ENCODE measurements around the gene ANKRD65. TPM values are rescaled to one million over a fixed set of nuclear protein-coding genes. Genes with fewer than 3 reads are reported as not detected.
"Not testable (repeated sequence)": the region's sequence is repeated elsewhere in the genome, so short reads cannot be mapped to it uniquely, and the experiment has no call there.

The ANKRD65 gene
- total RNA-seq: 1.7 TPM
- long read RNA-seq, partial matches to known transcripts: 5 of 5 reads
- long read RNA-seq, other reads (novel, unspliced or antisense): 0 of 5 reads

DNA sequence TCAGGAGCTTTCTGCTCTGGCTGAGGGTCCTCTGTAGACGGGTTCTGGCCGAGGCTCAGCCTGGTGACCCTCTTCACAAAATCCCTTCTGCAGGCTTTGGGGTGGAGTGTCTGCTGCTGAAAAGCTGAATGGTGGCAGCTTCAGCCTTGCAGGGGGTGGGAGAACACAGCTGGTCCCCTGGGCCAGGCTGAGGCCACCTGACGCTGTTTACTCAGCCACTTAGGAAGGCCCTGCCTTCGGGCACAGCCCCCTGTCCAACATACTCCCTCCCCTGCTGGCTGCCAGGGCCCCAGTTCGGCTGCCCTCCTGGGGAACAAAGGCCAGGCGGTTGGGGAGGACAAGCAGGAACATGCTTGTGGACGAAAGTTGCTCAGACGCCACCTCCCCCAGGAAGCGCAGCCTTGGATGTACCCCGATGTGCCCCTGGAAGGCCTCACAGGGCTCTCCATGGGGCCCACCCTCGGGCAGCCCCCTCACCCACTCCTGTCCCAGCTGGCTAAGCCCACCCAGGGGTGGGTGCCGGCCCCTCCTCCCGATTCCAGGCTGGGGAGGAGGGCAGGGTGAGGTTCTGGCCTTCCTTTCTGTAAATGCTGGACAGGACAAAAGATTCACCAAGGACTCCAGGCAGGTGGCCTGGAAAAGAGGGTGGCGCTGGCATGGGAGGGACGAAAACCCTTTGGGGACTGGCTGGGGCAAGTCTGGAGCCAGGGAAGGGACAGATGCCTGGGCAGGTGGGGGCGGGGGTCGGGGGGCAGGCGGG, at the start of gene ANKRD65:
Gene ANKRD65, minus strand, starts transcription at position 130 of the 760 bp plus-strand sequence. CDS start 271 bp downstream, outside the sequence.
- Histone ChIP-seq H3K36me3 (no peaks in the 10 kb centered on the region), H3K9me3 (replicated peaks) (no peaks in the 10 kb centered on the region), H3K4me1 (peaks cover 17% of the 10 kb centered on the region), H3K27ac (replicated peaks) (peak within 1 kb of the TSS; percentile 63), H3K4me3 (peak within 1 kb of the TSS; percentile 64), H3K27me3 (ENCODE audit: low read depth) (peaks cover 9% of the 10 kb centered on the region)
- TF ChIP-seq, protein P1, sequence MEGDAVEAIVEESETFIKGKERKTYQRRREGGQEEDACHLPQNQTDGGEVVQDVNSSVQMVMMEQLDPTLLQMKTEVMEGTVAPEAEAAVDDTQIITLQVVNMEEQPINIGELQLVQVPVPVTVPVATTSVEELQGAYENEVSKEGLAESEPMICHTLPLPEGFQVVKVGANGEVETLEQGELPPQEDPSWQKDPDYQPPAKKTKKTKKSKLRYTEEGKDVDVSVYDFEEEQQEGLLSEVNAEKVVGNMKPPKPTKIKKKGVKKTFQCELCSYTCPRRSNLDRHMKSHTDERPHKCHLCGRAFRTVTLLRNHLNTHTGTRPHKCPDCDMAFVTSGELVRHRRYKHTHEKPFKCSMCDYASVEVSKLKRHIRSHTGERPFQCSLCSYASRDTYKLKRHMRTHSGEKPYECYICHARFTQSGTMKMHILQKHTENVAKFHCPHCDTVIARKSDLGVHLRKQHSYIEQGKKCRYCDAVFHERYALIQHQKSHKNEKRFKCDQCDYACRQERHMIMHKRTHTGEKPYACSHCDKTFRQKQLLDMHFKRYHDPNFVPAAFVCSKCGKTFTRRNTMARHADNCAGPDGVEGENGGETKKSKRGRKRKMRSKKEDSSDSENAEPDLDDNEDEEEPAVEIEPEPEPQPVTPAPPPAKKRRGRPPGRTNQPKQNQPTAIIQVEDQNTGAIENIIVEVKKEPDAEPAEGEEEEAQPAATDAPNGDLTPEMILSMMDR (IDR thresholded peaks at IDR 0.05; ENCODE audit: borderline replicate concordance): no peak
- no peak for DNase-seq
- intact Hi-C loops (cut with micrococcal nuclease): no loop called here

DNA sequence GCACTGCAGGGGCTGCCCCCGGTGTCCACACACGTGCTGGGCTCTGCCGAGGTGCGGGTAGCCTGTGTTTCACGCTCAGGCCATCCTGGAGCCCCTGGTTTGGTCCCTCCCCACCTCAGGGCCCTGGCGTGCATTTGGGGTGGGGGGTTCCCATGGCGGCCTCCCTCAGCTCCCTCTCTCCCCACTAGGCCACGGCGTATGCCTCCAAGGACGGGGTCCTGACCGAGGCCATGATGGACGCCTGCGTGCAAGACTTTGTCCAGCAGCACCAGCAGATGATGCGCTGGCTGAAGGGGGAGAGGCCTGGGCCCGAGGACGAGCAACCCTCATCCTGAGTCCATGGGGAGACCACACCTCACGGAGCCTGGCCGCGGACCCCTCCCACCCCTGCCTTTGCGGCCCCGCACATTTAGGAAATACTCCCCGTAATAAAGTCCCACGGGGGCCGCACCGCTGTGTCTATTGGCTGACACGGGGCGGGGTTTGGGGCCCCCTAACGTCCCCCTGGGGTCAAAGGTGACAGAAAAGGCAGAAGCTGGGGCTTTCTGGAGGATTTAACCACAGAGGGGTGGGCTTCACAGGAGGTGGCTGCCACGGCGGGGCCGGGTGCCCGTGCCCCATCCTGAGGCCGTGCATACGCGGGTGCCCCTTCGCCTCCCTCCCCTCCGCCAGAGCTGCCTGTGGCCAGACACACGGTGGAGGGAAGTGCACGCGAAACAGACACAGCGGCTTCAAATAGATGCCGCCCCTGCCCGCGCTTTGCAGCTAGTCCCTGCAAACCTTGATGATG, 47.3 kb upstream of the ANKRD65 start:
- H3K27ac ChIP-seq (replicated peaks); intact Hi-C loops (cut with micrococcal nuclease); H3K9me3 ChIP-seq (replicated peaks); H3K27me3 ChIP-seq (ENCODE audit: low read depth); H3K36me3 ChIP-seq; H3K4me3 ChIP-seq; DNase-seq: not testable (repeated sequence)
- H3K4me1 ChIP-seq: peaks cover 23% of the 10 kb centered on the region

DNA sequence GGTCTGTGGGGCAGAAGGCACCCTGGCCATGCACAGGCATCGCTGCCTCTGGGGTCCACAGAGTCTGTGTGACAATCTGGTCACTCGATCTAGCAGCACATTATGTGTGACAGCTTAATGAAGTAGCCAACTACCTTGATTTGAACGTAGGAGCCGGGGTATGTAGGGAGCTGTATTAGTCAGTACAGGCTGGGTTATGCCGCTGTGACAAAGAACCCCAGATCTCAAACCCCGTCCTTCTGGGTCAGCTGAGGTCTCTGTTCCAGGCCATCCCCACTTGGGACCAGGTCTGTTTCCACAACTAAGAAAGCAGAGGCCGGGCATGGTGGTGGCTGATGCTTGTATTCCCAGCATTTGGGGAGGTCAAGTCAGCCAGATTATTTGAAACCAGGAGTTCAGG, 42.2 kb upstream of the ANKRD65 start:
- intact Hi-C loops (cut with micrococcal nuclease): no loop called here

DNA sequence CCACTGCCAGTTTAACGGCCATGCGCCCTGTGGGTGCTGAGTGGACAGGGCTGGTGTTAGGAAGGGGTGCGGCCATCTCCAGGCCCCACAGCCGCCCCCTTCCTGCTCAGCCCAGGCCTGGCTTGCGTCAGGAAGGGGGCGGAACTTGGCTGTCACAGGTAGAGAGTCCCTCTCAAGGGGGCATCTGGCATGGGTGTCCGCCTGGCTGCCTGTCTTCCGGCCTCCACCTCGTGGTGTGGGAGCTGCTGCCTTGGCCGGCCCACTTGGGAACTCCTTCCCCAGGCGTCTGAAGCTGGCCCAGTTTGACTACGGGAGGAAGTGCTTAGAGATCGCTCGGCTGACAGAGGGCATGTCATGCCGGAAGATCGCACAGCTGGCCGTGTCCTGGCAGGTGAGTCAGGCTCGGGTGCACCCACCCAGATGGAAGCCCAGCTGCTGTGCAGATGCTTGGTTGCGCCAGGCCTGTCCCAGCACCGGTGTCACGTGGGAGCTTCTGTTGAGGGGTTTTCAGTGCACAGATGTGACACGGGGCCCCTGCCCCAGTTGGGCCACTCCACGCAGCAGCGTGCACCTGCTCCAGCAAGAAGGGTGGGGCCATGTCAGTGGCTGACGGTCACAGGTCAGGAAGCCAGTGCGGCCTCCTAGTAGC, 41.4 kb upstream of the ANKRD65 start:
- H3K36me3 ChIP-seq: no peaks in the 10 kb centered on the region
- DNase-seq: peak; percentile 32
- intact Hi-C loops (cut with micrococcal nuclease): no loop called here
- H3K27me3 ChIP-seq (ENCODE audit: low read depth): peaks cover 14% of the 10 kb centered on the region
- peak overlapping the region; percentile 57 for H3K27ac ChIP-seq (replicated peaks)
- H3K9me3 ChIP-seq (replicated peaks): no peaks in the 10 kb centered on the region
- H3K4me1 ChIP-seq: peaks cover 22% of the 10 kb centered on the region
- H3K4me3 ChIP-seq: peak overlapping the region; percentile 14
- TF ChIP-seq, protein P1 (IDR thresholded peaks at IDR 0.05; ENCODE audit: borderline replicate concordance): no peak

More for the DNA sequence above, 42.2 kb upstream of the ANKRD65 start:
- H3K4me3 ChIP-seq: no peak overlapping the region
- no peak overlapping the region for H3K27ac ChIP-seq (replicated peaks)
- TF ChIP-seq, protein P1 (IDR thresholded peaks at IDR 0.05; ENCODE audit: borderline replicate concordance): no peak
- H3K9me3 ChIP-seq (replicated peaks): no peaks in the 10 kb centered on the region
- no peaks in the 10 kb centered on the region for H3K36me3 ChIP-seq
- peaks cover 14% of the 10 kb centered on the region for H3K27me3 ChIP-seq (ENCODE audit: low read depth)
- peaks cover 22% of the 10 kb centered on the region for H3K4me1 ChIP-seq
- DNase-seq: no peak

DNA sequence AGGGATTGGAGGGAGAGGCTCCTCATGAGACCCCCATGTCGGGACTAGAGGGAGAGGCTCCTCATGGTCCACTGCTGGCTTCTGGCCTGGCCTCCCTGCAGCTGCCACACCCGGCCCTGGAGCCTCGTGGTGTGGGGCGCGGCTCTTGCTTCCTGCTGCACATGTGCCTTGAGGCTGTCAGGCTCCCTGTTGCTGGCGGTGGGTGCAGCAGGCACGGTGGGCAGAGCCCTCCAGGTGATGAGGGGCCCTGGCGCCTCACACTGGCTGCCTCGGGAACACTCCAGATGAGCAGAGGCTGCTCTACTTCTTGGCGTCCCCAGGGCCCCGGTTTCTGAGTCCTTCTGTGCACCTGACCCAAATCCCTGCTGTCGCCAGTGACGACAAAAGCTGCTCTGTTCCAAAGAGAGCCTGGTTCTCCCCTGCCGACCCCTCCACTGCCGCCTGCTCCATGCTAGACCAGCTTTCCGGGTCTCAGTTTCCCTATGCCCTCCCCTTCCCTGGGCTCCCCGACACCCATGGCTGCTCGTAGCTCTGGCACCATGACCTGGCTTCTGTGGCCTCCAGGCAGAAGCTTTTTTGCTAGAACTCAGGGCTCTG, 40.7 kb upstream of the ANKRD65 start:
- H3K27ac ChIP-seq (replicated peaks): peak overlapping the region; percentile 57
- no peak for DNase-seq
- intact Hi-C loops (cut with micrococcal nuclease): no loop called here
- H3K4me1 ChIP-seq: peaks cover 22% of the 10 kb centered on the region
- no peaks in the 10 kb centered on the region for H3K9me3 ChIP-seq (replicated peaks)
- TF ChIP-seq, protein P1 (IDR thresholded peaks at IDR 0.05; ENCODE audit: borderline replicate concordance): no peak
- H3K36me3 ChIP-seq: no peaks in the 10 kb centered on the region
- H3K27me3 ChIP-seq (ENCODE audit: low read depth): peaks cover 14% of the 10 kb centered on the region
- H3K4me3 ChIP-seq: peak overlapping the region; percentile 14

All from left ventricle myocardium inferior (tissue), 1 donor.